Measurements from ENCODE around the gene KRTAP1-1. TPM values are rescaled to one million over a fixed set of nuclear protein-coding genes. Genes with fewer than 3 reads are reported as not detected.
"Not testable (repeated sequence)": the region's sequence is repeated elsewhere in the genome, so short reads cannot be mapped to it uniquely, and the experiment has no call there.

Gene KRTAP1-1
- not detected for total RNA-seq

- H3K27ac ChIP-seq (ENCODE audit: low read depth, low read length); H3K4me3 ChIP-seq (ENCODE audit: low read length in 3 of 3); H3K36me3 ChIP-seq (ENCODE audit: control insufficient read depth in 3 of 3, insufficient read depth in 3 of 3, low read length in 3 of 3); H3K9me3 ChIP-seq (ENCODE audit: control insufficient read depth in 3 of 3, low read length in 3 of 3); H3K4me1 ChIP-seq (ENCODE audit: control insufficient read depth in 3 of 3, insufficient read depth in 3 of 3, low read length in 3 of 3); H3K9ac ChIP-seq (ENCODE audit: low read depth in 1 of 3, low read length in 3 of 3); H3K27me3 ChIP-seq (ENCODE audit: control insufficient read depth in 3 of 3, insufficient read depth in 3 of 3, low read length in 3 of 3): not testable (repeated sequence)
Measured at GRCh38 chr17:41040783-41041571, at the start of gene KRTAP1-1. Gene KRTAP1-1, minus strand, starts transcription at chr17:41041450. Its CDS starts 53 bp downstream, at chr17:41041397.

DNA sequence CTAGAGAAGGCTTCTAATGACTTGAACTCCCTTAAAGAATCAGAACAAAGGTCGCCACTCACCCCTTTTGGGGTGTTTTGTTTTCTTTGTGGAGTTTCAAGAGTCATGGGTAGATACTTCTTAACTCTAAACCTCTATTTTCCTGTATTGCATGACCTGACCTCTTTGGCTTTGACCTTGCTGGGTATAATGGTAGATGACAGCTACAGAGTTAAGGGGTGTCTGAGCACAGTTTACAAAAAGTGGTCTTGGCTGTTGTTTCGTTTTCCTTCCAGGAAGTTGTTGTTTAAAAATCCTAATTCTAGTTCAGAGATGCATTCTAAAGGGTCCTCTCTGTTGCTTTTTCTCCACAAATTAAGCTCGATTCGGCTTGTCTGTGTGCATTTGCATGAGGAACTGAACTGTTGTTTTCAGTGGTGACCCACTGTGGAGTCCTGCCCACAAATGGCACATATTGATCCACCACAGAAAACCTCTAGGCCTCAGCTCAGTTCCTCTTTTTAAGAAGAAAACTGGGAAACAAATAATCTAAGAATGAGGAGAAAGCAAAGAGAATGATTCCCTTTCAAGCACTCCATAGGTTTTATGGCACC lies 47.6 kb upstream of the KRTAP1-1 start:
- not testable (repeated sequence) for H3K9ac ChIP-seq (ENCODE audit: low read depth in 1 of 3, low read length in 3 of 3); H3K4me1 ChIP-seq (ENCODE audit: control insufficient read depth in 3 of 3, insufficient read depth in 3 of 3, low read length in 3 of 3); H3K27ac ChIP-seq (ENCODE audit: low read depth, low read length); H3K27me3 ChIP-seq (ENCODE audit: control insufficient read depth in 3 of 3, insufficient read depth in 3 of 3, low read length in 3 of 3); H3K9me3 ChIP-seq (ENCODE audit: control insufficient read depth in 3 of 3, low read length in 3 of 3); H3K36me3 ChIP-seq (ENCODE audit: control insufficient read depth in 3 of 3, insufficient read depth in 3 of 3, low read length in 3 of 3); H3K4me3 ChIP-seq (ENCODE audit: low read length in 3 of 3)

DNA sequence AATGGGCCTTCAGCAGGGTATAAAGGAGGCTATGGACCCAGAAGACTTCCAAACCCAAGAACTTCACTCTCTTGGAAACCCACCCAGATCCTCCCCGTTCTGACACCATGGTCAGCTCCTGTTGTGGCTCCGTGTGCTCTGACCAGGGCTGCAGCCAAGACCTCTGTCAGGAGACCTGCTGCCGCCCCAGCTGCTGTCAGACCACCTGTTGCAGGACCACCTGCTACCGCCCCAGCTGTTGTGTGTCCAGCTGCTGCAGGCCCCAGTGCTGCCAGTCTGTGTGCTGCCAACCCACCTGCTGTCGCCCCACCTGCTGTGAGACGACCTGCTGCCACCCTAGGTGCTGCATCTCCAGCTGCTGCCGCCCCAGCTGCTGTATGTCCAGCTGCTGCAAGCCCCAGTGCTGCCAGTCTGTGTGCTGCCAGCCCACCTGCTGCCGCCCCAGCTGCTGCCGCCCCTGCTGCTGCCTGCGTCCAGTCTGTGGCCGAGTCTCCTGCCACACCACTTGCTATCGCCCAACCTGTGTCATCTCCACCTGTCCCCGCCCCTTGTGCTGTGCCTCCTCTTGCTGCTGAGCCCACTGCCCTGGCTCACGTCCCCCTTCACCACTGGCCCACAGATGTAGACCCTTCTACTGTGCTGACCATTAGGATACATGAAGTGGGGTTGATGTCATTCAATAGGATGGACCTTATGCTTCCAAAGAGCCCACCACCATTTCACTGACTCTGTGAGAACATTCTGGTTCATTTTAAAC lies 43.0 kb upstream of the KRTAP1-1 start, which contains the start of gene KRTAP4-7:
Gene KRTAP4-7, plus strand, starts transcription at position 51 of the 757 bp plus-strand sequence. Its CDS starts 57 bp downstream, at position 108.
- not testable (repeated sequence) for H3K27me3 ChIP-seq (ENCODE audit: control insufficient read depth in 3 of 3, insufficient read depth in 3 of 3, low read length in 3 of 3); H3K27ac ChIP-seq (ENCODE audit: low read depth, low read length); H3K9me3 ChIP-seq (ENCODE audit: control insufficient read depth in 3 of 3, low read length in 3 of 3); H3K9ac ChIP-seq (ENCODE audit: low read depth in 1 of 3, low read length in 3 of 3); H3K4me1 ChIP-seq (ENCODE audit: control insufficient read depth in 3 of 3, insufficient read depth in 3 of 3, low read length in 3 of 3); H3K36me3 ChIP-seq (ENCODE audit: control insufficient read depth in 3 of 3, insufficient read depth in 3 of 3, low read length in 3 of 3); H3K4me3 ChIP-seq (ENCODE audit: low read length in 3 of 3)

GRCh38 chr17:41083427-41083826 lies 42.2 kb upstream of the KRTAP1-1 start:
- H3K9me3 ChIP-seq (ENCODE audit: control insufficient read depth in 3 of 3, low read length in 3 of 3); H3K27me3 ChIP-seq (ENCODE audit: control insufficient read depth in 3 of 3, insufficient read depth in 3 of 3, low read length in 3 of 3); H3K4me1 ChIP-seq (ENCODE audit: control insufficient read depth in 3 of 3, insufficient read depth in 3 of 3, low read length in 3 of 3); H3K27ac ChIP-seq (ENCODE audit: low read depth, low read length); H3K9ac ChIP-seq (ENCODE audit: low read depth in 1 of 3, low read length in 3 of 3); H3K36me3 ChIP-seq (ENCODE audit: control insufficient read depth in 3 of 3, insufficient read depth in 3 of 3, low read length in 3 of 3); H3K4me3 ChIP-seq (ENCODE audit: low read length in 3 of 3): not testable (repeated sequence)

DNA sequence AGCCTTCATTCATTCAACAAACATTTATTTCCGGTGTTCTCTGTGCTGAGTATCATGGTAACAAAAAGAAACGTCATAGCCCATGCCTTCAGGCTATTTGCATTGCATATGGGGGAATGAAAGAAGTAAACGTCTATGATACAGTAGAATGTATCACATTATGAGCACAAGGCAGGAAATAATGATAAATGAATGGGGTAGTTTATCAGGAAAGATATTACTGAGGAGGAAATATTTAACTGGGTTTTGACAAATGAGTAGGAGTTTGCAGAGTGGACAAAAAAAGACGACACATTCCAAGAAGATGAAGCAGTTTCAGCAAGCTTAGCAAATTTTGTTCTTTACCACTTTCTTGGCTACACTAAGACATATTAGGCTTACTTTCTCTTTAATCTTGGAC lies 41.4 kb upstream of the KRTAP1-1 start:
- H3K27ac ChIP-seq (ENCODE audit: low read depth, low read length), result no peak overlapping the region

GRCh38 chr17:41076788-41077187 lies 35.5 kb upstream of the KRTAP1-1 start:
- Histone ChIP-seq H3K36me3 (ENCODE audit: control insufficient read depth in 3 of 3, insufficient read depth in 3 of 3, low read length in 3 of 3) (no peaks in the 10 kb centered on the region), H3K4me3 (ENCODE audit: low read length in 3 of 3) (no peak overlapping the region), H3K4me1 (ENCODE audit: control insufficient read depth in 3 of 3, insufficient read depth in 3 of 3, low read length in 3 of 3) (no peaks in the 10 kb centered on the region), H3K9ac (ENCODE audit: low read depth in 1 of 3, low read length in 3 of 3) (no peak overlapping the region), H3K9me3 (ENCODE audit: control insufficient read depth in 3 of 3, low read length in 3 of 3) (no peaks in the 10 kb centered on the region), H3K27me3 (ENCODE audit: control insufficient read depth in 3 of 3, insufficient read depth in 3 of 3, low read length in 3 of 3) (peaks cover 0 to 6% (median 6%) of the 10 kb centered on the region in 3 donors), H3K27ac (ENCODE audit: low read depth, low read length) (no peak overlapping the region)

More for the DNA sequence above, 41.4 kb upstream of the KRTAP1-1 start:
- Histone ChIP-seq H3K36me3 (ENCODE audit: control insufficient read depth in 3 of 3, insufficient read depth in 3 of 3, low read length in 3 of 3) (no peaks in the 10 kb centered on the region), H3K4me3 (ENCODE audit: low read length in 3 of 3) (no peak overlapping the region), H3K27me3 (ENCODE audit: control insufficient read depth in 3 of 3, insufficient read depth in 3 of 3, low read length in 3 of 3) (no peaks in the 10 kb centered on the region), H3K4me1 (ENCODE audit: control insufficient read depth in 3 of 3, insufficient read depth in 3 of 3, low read length in 3 of 3) (no peaks in the 10 kb centered on the region), H3K9ac (ENCODE audit: low read depth in 1 of 3, low read length in 3 of 3) (no peak overlapping the region), H3K9me3 (ENCODE audit: control insufficient read depth in 3 of 3, low read length in 3 of 3) (no peaks in the 10 kb centered on the region)

GRCh38 chr17:41073676-41074075 lies 32.4 kb upstream of the KRTAP1-1 start:
- H3K9ac ChIP-seq (ENCODE audit: low read depth in 1 of 3, low read length in 3 of 3), result no peak overlapping the region
- H3K27me3 ChIP-seq (ENCODE audit: control insufficient read depth in 3 of 3, insufficient read depth in 3 of 3, low read length in 3 of 3), result peaks cover 0 to 6% (median 6%) of the 10 kb centered on the region in 3 donors
- H3K9me3 ChIP-seq (ENCODE audit: control insufficient read depth in 3 of 3, low read length in 3 of 3), result no peaks in the 10 kb centered on the region
- no peaks in the 10 kb centered on the region for H3K4me1 ChIP-seq (ENCODE audit: control insufficient read depth in 3 of 3, insufficient read depth in 3 of 3, low read length in 3 of 3)
- no peak overlapping the region for H3K4me3 ChIP-seq (ENCODE audit: low read length in 3 of 3)
- no peak overlapping the region for H3K27ac ChIP-seq (ENCODE audit: low read depth, low read length)
- no peaks in the 10 kb centered on the region for H3K36me3 ChIP-seq (ENCODE audit: control insufficient read depth in 3 of 3, insufficient read depth in 3 of 3, low read length in 3 of 3)

GRCh38 chr17:41071606-41072360 lies 30.5 kb upstream of the KRTAP1-1 start:
- Histone ChIP-seq H3K9ac (ENCODE audit: low read depth in 1 of 3, low read length in 3 of 3) (no peak overlapping the region), H3K27me3 (ENCODE audit: control insufficient read depth in 3 of 3, insufficient read depth in 3 of 3, low read length in 3 of 3) (peaks cover 0 to 6% (median 6%) of the 10 kb centered on the region in 3 donors), H3K9me3 (ENCODE audit: control insufficient read depth in 3 of 3, low read length in 3 of 3) (no peaks in the 10 kb centered on the region), H3K36me3 (ENCODE audit: control insufficient read depth in 3 of 3, insufficient read depth in 3 of 3, low read length in 3 of 3) (no peaks in the 10 kb centered on the region), H3K4me3 (ENCODE audit: low read length in 3 of 3) (no peak overlapping the region), H3K27ac (ENCODE audit: low read depth, low read length) (no peak overlapping the region), H3K4me1 (ENCODE audit: control insufficient read depth in 3 of 3, insufficient read depth in 3 of 3, low read length in 3 of 3) (no peaks in the 10 kb centered on the region)

DNA sequence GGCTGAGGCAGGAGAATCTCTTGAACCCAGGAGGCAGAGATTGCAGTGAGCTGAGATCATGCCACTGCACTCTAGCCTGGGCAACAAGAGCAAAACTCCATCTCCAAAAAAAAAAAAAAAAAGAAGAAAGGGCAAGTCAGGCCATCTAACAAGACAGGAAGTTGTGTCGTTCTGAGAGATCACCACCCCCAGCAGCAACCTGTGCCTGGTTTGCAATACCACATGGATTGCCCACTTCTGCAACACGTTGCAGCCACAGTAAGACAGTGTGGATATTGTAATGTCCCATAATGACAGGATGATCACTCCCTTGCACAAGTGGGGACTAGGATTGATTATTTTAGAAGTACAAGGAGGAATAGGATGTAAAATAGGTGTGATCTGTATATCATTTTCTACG lies 27.8 kb upstream of the KRTAP1-1 start:
- H3K4me1 ChIP-seq (ENCODE audit: control insufficient read depth in 3 of 3, insufficient read depth in 3 of 3, low read length in 3 of 3), result no peaks in the 10 kb centered on the region
- peaks cover 3 to 6% (median 3%) of the 10 kb centered on the region in 3 donors for H3K27me3 ChIP-seq (ENCODE audit: control insufficient read depth in 3 of 3, insufficient read depth in 3 of 3, low read length in 3 of 3)
- no peaks in the 10 kb centered on the region for H3K9me3 ChIP-seq (ENCODE audit: control insufficient read depth in 3 of 3, low read length in 3 of 3)
- H3K4me3 ChIP-seq (ENCODE audit: low read length in 3 of 3), result no peak overlapping the region
- no peak overlapping the region for H3K9ac ChIP-seq (ENCODE audit: low read depth in 1 of 3, low read length in 3 of 3)
- no peaks in the 10 kb centered on the region for H3K36me3 ChIP-seq (ENCODE audit: control insufficient read depth in 3 of 3, insufficient read depth in 3 of 3, low read length in 3 of 3)
- no peak overlapping the region for H3K27ac ChIP-seq (ENCODE audit: low read depth, low read length)
